GM19328 (cell line): Measurements from ENCODE around the gene DNAJB6.

Experiments
- ATAC-seq: cut with Tn5 transposase; IDR thresholded peaks from one replicate; pipeline ENCODE4 v1.9.1; 2021; ENCODE audit warnings: mild to moderate bottlenecking, moderate library complexity; ENCODE audit not compliant: unreplicated experiment

Gene DNAJB6

DNA sequence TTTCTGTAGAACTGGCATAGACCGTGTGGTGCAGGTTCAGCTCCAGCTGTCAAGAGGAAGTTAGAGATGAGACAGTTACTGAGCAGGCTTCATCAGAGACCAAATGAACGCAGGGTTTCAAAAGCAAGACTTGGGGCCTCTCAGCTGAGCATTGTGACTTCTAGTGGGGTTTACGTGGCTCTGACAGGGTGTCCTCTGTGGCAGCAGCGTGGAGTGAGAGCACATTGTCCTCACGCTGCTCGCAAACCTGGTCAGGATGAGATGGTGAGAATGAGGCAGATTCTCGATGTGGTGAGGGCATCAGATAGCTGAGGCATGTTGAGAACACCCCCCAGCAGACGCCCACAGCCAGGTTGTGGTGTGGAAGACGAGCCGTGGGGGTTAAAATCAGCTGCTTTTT lies 126.0 kb downstream of the DNAJB6 start:
- no peak for ATAC-seq

DNA sequence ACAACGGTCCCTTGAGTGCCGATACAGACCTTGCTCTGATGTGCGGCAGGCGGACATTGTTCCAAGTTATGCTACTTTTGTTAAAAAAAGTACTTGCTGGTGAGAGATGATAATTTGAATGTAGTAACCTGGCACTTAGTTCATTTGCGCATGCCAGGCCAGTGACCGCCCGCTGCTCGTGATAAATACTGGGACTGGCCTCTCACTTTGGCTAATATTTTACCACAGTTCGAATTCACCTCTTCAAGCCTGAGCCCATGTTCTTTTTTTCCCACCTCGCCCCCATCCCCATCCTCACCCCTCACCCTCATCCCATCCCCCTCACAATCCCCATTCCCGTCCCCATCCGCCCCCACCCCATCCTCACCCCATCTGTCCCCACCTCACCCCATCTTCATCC lies 126.4 kb downstream of the DNAJB6 start:
- no peak for ATAC-seq

DNA sequence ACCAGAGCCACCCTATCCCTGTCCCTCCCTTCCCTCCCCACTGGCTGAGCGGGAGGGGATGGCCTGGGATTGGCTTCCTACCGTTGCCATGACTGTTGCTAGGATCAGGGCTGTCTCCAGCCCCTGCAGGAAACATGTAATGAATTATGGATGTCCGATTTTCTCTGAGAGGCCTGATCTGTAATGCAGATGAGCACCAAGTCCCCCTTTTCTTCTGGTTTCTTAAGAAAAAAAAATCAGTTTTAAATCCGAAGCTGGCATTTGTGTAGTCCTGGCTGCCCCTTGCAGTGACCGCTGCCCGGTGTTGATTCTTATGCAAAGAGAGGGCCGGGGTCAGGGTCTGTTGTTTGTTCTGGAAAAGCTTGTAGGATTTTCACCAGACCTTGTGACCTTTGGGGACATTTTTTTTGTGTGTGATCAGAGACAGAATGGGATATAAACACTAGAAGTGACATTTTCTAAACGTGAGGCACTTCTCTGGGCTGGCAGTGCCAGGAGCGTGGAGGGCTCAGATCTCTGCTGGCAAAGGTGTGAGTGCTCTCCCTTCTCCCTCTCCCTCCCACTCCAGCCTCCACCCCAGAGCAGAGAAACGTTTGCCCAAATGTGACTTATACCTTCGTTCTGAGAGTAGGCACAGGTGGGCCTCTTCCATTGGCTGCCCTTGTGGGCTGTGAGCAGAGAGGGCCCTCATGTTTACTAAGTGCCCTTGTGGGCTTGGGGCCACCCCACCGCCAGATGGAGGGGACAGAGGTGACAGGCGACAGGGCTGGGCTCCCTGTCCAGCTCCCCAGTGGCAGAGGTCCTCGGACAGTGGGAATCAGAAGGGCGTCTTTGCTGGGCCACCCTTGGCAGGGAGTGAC lies 127.5 kb downstream of the DNAJB6 start:
- no peak for ATAC-seq

DNA sequence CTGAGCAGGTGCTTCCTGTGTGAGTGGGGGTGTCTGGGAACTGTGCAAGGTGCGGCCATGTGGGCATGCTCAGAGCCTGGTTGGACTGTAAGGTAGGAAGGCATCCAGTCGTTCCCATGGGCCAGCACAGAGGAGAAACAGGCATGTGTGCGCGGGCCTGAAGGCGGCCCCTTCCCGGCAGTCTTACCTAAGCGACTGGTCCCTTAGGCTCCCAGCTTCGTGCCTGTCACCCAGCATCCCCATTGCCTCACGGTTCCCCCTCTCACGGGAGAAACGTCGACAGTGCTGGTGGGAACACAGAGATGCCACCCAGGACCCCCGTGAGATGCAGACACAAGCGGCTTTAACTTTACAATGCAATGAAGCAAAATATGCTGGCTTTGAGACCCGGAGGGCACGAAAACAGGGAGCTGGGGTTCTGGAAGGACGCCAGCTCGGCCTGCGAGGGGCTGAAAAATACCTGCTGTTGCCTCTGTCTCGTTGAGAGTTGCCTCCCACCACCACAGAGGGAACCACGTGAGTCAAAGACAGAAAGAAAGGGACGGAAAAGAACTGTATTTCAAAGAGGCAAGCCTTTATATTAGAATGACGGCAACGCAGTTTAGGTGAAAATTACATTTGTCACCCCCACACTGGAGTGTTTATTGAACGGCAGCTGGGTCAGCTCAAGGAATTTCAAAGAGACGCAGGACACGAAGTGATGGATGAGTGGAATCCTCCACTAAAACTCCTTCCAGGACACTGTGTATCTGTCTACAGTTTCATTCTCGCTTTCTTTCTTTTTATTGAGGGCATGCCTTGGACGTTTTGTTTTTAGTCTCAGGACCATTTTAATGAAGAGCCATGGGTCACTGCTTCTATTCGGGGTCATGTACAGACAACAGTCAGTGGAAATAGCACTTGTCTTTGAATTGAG lies 128.4 kb downstream of the DNAJB6 start:
- no peak for ATAC-seq

DNA sequence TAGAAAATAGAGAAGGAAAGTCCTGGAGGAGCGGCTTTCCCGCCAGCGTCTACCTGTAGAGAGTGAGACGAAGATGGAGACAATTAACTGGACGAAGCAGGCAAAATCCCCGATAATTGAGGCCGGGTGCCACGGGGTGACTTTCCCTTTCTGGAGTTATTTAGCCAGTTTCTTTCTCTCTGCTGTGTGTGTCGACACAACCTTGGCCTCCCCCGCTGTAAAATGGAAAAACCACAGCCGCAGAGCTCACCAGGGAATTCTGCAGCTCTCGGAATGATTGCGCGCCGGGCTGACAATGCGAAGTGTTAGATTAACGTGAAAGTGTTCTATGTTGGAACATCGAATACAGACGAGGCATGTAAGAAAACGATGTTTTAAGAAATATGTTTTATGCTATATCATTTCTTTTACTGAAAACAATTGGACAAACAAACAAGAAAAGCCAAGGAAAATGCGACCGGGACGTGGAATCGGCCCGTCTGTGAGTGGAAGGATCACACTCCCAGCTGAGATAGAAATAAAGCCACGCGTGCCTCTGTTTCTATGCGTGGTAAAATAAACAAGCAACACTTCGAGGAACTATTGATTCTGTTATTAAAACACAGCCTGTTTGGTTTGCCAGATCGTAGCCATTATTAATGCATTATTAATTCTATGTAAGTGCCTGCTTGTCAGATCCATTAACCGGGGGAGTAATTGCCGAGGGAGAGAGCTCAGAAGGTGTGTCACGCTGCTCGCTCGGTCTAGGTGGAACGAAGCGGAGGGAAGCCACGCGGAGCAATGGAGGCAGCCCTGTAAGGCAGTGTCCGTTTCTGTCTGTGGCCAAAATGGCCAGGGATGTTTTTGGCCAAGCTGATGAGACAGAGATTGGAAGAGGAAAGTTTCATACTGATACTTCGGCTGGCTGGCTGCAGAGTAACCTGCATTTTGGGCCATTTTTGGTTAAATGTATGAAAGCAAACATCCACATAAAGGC lies 129.4 kb downstream of the DNAJB6 start:
- ATAC-seq: no peak

DNA sequence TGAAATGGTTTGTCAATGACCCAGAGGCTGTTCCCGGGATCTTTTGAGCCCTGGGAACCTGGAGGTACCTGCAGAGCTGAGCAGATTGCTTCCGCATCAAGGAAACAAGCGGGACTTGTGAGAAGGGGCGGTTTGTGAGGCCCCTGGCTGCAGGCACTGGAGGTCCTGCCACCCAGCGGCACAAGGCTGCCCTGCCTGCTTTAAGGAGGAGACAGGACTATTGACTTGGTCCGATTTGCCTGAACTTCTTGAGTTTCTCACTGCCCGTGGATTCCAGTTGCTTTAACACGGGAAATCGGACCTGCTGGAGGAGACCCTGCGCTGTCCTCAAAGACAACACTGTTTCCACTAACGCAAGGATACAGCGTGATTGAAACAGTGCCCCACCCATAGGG lies 130.1 kb downstream of the DNAJB6 start:
- ATAC-seq: no peak
